Fibroblast of lung (primary cell): ENCODE results near the gene CYP24A1.

Experiments used
- EZH2 ChIP-seq: IDR thresholded peaks from 2 replicates; pipeline ENCODE4 v1.5.1; 2012; ENCODE audit warnings: low read length, control low read depth, mild to moderate bottlenecking; ENCODE audit errors: missing control alignments
- TF ChIP-seq, protein P1 (sequence below), 2 donors: IDR thresholded peaks in 1 of 2; conservative IDR thresholded peaks in 1 of 2; 1 replicate in 1 of 2; 2 replicates in 1 of 2; pipeline ENCODE4 v1.5.1; 2011 to 2012; ENCODE audit warnings: low read length in 2 of 2, control low read depth in 1 of 2, inconsistent platforms in 1 of 2, low read depth in 1 of 2, mild to moderate bottlenecking in 1 of 2

GRCh38 chr20:54160065-54161007 is 13.4 kb downstream of the CYP24A1 start:
- TF ChIP-seq, protein P1, sequence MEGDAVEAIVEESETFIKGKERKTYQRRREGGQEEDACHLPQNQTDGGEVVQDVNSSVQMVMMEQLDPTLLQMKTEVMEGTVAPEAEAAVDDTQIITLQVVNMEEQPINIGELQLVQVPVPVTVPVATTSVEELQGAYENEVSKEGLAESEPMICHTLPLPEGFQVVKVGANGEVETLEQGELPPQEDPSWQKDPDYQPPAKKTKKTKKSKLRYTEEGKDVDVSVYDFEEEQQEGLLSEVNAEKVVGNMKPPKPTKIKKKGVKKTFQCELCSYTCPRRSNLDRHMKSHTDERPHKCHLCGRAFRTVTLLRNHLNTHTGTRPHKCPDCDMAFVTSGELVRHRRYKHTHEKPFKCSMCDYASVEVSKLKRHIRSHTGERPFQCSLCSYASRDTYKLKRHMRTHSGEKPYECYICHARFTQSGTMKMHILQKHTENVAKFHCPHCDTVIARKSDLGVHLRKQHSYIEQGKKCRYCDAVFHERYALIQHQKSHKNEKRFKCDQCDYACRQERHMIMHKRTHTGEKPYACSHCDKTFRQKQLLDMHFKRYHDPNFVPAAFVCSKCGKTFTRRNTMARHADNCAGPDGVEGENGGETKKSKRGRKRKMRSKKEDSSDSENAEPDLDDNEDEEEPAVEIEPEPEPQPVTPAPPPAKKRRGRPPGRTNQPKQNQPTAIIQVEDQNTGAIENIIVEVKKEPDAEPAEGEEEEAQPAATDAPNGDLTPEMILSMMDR (conservative IDR thresholded peaks at IDR 0.05 in 1 of 2, IDR thresholded peaks at IDR 0.05 in 1 of 2; ENCODE audit: low read depth in 1 of 2, low read length in 2 of 2) = no peak
- no peak for TF ChIP-seq EZH2
